ENCODE measurements around the gene BIRC2.
"Not testable (repeated sequence)": the region's sequence is repeated elsewhere in the genome, so short reads cannot be mapped to it uniquely, and the experiment has no call there.

The BIRC2 gene

DNA sequence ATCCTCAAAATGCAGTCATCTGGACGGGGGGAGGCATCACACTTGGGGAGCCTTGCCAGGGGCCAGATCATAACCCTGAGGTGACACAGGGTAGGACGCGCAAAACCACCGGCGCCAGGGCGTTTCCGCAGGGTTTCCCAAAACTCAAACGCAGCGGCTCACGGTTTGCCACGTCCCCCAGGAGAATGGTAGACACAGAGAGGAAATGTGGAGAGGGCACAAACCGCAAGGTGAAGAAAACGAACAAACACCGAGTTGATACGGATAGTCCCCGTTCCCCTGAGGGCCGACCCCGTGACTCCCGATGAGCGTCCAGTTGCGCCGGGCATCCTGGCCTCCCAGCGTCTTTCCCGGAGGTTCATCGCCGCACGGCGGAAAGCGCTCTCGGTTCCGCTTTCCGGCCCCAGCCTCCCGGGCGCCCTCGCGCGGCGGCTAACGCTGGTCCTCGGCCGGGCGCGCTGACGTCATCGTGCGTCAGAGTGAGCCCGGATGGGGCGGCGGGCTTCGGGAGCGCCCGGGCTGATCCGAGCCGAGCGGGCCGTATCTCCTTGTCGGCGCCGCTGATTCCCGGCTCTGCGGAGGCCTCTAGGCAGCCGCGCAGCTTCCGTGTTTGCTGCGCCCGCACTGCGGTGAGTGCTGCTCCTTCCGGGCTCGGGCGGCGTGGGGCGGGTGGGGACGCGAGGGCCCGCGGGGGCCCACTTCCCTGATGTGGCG, at the start of gene BIRC2:
BIRC2 (plus strand) TSS at position 467 of the 714 bp plus-strand sequence. CDS start 2,641 bp downstream, outside the sequence.
- peak; percentile 96 for DNase-seq (ENCODE audit: low spot score)

DNA sequence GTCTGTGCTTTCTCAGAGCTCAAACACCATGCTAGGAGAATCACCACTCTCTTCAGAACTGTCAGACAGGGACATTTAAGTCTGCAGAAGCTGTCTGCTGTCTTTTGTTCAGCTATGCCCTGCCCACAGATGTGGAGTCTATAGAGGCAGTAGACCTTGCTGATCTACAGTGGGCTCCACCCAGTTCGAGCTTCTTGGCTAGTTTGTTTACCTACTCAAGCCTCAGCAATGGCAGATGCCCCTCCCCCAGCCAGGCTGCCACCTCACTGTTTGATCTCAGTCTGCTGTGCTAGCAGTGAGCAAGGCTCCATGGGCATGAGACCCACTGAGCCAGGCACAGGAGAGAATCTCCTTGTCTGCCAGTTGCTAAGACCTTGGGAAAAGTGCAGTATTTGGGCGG, 46.2 kb upstream of the BIRC2 start:
- DNase-seq (ENCODE audit: low spot score), result not testable (repeated sequence)

DNA sequence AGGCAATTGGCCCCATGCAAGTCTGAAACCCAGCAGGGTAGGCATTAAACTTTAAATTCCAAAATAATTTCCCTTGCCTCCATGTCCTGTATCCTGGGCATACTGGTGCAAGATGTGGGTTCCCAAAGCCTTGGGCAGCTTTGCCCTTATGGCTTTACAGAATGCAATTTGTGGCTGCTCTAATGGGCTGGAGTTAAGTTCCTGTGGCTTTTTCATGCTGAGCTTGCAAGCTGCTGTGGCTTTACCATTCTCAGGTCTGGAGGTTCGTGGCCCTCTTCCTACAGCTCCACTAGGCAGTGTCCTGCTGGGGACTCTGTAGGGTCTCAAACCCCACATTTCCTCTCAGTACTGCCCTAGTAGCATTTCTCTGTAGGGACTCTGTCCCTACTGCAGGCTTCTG, 44.8 kb upstream of the BIRC2 start:
- DNase-seq (ENCODE audit: low spot score), result no peak

DNA sequence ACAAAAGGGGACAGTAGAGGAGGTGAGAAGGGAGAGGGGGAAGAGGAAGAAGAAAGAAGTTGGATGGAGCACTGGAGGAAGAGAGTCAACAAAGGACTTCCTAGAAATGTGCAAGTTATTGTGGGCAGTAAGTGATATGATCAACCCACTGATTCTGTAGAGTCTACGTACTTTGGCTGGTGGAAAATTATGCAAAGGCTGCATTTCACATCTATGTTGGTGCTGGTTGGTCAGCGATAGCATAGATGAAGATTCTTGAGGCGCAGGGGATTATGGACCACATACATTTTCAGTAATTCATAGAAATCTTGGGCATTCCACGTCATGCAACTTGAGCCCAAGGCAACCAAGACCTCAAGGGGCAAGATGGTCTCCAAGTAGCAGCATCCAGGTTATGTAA, 42.3 kb upstream of the BIRC2 start:
- no peak for DNase-seq (ENCODE audit: low spot score)

GRCh38 chr11:102305352-102306047, 41.5 kb upstream of the BIRC2 start:
- no peak for DNase-seq (ENCODE audit: low spot score)

DNA sequence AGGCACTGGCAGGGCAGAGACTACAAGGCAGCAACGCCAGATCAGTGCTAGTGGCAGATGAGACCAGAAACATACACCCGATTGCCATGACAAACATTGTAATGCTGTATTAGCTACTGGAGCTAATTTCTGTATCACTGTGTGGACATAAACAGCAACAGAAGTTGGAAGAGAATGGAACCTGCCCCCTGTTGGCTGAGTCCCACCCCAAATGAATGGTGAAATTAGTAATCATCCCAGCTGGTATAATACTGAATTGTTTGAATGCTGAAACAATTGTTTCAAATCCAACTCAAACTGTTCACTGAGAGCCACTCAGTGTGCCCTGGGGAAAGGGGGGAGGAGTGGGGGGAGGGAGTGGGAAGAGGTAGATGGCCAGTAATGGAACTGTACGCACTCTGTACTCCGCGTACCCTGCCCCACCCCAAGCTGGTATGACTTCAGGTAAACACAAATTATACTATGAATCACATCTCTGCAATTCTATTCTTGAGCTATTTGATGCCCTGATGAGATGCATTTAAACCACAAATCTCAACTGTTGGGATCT, 40.9 kb upstream of the BIRC2 start:
- no peak for DNase-seq (ENCODE audit: low spot score)

GRCh38 chr11:102306817-102307726, 39.9 kb upstream of the BIRC2 start:
- no peak for DNase-seq (ENCODE audit: low spot score)

- DNase-seq (ENCODE audit: low spot score), result no peak
These were observed 39.3 kb upstream of the BIRC2 start for GRCh38 chr11:102307727-102308038.

DNA sequence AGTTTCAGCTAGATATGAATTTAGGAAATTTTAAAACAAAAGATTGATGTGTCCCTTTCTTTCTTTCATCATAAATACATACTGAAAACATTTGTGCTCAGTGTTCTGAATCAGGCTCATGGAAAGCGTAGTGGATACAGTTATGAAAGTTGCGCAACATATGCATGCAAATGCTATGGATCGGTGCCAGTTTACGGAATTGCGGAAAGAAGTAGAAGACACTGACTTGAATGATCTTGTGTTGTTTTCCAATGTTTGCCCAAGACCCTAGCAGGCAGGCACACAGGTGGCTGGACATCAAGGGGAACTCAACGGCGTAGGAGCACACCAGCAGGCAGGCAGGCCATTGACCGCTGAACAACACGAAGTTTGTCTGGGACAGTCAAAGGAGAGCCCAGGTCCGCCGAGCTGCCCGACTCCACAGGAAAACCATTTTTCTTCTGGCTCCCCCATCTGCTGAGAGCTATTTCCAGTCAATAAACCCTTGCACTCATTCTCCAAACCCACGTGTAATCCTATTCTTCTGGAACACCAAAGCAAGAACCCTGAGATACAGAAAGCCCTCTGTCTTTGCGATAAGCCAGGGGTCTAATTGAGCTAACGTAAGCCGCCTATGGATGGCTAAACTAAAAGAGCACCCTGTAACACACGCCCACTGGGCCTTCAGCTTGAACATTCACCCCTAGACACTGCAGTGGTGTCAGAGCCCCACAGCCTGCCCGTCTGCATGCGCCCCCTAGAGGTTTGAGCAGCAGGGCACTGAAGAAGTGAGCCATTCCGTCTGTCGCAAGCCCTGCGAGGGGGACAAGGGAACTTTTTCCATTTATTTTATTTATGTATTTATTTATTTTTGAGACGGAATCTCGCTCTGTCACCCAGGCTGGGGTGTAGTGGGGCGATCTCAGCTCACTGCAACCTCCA, 37.1 kb upstream of the BIRC2 start:
- DNase-seq (ENCODE audit: low spot score), result no peak

- DNase-seq (ENCODE audit: low spot score), result no peak
These were observed 34.3 kb upstream of the BIRC2 start for GRCh38 chr11:102312667-102313066.

DNA sequence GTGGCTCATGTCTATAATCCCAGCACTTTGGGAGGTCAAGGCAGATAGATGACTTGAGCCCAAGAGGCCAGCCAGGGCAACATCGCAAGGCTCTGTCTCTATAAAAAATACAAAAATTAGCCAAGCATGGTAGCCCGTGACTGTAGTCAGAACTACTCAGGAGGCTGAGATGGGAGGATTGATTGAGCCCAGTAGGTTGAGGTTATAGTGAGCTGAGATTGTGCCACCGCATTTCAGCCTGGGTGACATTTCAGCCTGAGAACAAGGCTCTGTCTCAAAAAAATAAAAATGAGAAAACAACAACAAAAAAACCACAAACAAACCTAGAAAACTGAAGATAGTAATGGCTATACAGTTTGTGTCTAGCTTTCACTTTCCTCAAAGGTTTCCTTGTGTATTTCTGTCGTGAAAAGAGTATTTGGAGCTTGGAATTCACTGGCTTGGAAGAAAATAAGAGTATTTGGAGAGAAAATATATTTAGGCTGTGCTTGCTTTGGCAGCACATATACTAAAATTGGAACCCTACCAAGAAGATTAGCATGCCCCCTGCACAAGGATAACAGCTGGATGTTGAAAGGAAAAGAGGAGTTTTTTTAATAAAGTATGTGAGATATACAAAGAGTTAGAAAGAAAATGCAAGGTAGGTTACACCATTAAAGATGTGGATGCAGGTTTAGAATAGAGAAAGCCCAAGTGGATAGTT, 33.6 kb upstream of the BIRC2 start:
- no peak for DNase-seq (ENCODE audit: low spot score)

DNA sequence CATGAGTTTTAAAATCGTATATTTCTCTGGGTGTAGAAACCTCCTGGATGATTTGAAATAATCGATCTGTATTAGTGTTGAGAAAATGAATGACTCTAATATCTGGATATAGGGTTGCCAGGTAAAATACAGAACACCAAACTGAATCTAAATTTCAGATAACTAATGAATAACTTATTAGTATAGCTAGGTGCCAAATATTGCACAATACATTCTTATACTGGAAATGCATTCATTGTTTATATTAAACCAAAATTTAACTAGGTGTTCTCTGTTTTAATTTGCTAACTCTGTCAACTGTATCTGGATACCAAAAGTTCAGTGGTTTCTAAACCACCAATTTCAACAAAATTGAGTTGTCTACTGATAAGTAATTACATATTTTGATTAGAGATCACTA, 32.2 kb upstream of the BIRC2 start:
- DNase-seq (ENCODE audit: low spot score), result no peak

GRCh38 chr11:102316346-102316904, 30.6 kb upstream of the BIRC2 start:
- no peak for DNase-seq (ENCODE audit: low spot score)

DNA sequence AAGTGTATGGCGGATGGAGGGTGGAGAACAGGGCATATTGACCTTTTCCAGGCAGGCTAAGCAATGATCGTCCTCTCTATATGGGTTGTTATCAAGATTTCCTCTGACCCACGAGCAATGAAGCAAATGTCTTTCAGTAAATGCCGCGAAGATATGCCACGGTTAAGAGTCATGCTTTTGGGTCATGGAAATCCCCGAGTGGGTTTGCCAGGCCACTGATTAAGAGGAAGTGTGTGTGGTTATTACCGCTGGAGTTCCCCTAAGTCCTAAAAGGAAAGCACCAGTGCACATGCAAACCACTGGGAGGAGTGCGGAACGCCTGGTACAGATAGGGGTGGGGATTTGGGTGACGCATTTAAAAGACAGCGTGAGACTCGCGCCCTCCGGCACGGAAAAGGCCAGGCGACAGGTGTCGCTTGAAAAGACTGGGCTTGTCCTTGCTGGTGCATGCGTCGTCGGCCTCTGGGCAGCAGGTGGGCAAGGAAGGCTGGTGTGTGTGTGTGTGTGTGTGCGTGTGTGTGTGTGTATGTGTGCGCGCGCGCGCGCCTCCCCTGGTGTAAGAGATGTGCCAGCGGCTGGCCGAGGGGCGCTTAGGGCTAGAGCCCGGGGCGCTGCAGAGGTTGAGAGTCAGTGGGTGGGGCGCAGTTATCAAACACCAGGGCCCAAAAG, 29.8 kb upstream of the BIRC2 start, which contains the start of gene BIRC3:
BIRC3 (plus strand) TSS at position 386 of the 669 bp plus-strand sequence. CDS start 7,026 bp downstream, outside the sequence.
- DNase-seq (ENCODE audit: low spot score), result peak; percentile 79

DNA sequence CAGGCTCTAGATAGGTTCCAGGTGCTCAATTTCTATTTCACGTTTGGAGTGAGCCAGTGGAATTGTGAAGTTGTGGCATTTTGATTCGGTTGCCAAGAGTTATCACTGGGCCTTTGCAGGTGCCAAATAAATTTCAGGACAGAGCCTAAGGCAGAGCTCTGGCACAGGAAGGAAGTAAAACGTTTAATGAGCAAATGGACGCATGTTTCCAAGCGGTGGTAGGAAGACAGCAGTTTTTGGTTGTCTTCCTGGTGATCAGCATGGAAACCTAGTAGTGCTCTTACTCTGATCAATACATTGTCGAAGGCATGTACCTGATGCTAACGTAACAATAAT, 29.3 kb upstream of the BIRC2 start:
- DNase-seq (ENCODE audit: low spot score), result no peak

- no peak for DNase-seq (ENCODE audit: low spot score)
These were observed 28.5 kb upstream of the BIRC2 start for GRCh38 chr11:102318469-102318868.

- DNase-seq (ENCODE audit: low spot score), result no peak
These were observed 27.5 kb upstream of the BIRC2 start for GRCh38 chr11:102319544-102319943.

DNA sequence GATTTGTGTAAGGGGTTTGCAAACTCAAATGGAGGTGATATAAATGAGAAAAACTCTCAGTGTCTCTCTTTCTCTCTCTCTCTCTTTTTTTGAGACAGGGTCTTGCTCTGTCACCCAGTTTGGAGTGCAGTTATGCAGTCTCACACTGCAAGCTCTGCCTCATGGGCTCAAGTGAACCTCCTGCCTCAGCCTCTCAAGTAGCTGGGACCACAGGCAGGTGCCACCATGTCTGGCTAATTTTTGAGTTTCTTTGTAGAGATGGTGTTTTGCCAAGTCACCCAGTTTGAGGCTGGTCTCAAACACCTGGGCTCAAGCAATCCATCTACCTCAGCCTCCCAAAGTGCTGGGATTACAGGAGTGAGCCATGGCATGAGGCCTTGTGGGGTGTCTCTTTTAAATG, 26.8 kb upstream of the BIRC2 start:
- no peak for DNase-seq (ENCODE audit: low spot score)

- no peak for DNase-seq (ENCODE audit: low spot score)
These were observed 26.3 kb upstream of the BIRC2 start for GRCh38 chr11:102320679-102321078.

DNA sequence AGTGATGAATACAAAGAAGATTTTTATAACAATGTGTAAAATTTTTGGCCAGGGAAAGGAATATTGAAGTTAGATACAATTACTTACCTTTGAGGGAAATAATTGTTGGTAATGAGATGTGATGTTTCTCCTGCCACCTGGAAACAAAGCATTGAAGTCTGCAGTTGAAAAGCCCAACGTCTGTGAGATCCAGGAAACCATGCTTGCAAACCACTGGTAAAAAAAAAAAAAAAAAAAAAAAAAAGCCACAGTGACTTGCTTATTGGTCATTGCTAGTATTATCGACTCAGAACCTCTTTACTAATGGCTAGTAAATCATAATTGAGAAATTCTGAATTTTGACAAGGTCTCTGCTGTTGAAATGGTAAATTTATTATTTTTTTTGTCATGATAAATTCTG, 24.5 kb upstream of the BIRC2 start:
- no peak for DNase-seq (ENCODE audit: low spot score)
